HG03342 (cell line): ENCODE results near the gene TKT.

ENCODE experiments used
- ATAC-seq: cut with Tn5 transposase; IDR thresholded peaks from one replicate; pipeline ENCODE4 v1.9.1; 2021; ENCODE audit warnings: mild to moderate bottlenecking, moderate library complexity; ENCODE audit not compliant: unreplicated experiment

TKT gene

DNA sequence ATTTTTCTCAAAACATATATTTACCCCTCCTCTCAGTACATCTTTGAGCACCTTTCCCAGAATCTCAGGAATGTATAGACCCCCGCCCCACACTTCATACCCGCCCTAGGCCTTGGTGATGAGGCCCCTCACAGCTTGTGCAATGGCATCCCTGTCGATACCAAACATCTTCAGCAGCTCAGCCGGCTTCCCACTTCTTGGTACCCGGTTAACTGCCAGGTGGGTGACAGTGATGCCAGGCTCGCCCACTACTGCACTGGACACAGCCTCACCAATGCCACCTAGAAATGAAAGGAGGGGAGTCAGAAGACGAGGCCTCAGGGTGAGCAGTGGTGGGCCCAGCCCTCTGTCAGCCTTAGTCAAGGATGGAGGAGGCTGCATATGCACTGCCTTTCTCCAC is 30.2 kb downstream of the TKT start:
- no peak for ATAC-seq

DNA sequence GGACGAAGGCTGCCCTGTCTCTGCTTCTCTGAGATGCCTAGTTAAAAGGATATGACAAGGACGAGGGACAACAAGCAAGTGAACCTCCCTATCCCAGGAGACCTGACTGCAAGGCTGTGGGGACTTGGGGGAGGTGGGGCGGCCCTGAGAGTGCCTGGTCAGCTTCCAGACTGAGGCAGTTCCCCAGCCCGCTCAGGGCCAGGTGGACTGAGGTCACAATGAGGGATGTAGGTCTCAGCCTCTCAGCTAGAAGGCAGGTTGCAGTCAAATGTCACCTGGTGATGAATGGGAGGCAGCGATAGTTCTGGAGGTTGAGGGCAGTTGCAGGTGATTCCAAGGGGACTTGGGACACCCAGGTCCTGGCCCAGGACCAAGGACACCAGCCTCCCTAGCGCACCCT is 30.6 kb downstream of the TKT start:
- no peak for ATAC-seq

DNA sequence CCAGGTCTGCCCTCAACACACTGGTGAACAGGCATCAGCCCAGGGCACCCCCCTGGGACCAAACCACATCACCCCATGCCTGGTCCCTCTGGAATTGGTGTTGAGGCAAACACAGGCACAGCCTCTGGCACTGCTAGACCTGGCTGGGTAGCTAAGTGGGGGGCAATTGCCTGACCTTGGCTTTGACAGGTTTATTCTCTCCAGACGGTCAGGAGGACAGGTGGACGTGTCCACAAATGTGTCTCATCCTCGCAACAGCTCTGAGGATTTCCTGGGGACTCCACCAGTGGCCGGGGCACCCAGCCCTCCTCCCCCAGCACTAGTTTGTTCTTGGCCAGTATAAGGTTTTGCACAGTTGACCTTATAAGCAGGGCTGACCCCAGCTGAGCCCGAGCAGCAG is 31.3 kb downstream of the TKT start:
- ATAC-seq, result no peak

DNA sequence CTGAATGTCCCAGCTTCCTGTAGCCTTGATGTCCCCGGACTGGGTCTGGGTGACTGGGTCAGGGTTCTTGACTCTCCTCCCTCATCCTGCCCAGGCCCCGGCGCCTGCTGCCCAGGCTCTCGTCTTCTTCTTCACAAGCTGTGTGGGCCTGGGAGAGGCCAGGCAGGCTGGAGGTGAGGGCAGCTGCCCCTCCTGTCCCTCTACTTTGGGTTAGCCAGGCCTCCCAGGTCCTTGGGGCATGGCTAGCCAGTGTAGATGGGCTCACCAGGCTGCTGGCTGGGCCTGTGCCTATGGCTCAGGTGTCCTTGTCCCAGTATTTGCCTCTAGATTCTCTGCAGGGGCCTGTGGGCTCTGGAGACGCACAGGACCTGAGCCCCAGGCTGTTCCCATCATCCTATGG is 31.8 kb downstream of the TKT start:
- ATAC-seq, result no peak

DNA sequence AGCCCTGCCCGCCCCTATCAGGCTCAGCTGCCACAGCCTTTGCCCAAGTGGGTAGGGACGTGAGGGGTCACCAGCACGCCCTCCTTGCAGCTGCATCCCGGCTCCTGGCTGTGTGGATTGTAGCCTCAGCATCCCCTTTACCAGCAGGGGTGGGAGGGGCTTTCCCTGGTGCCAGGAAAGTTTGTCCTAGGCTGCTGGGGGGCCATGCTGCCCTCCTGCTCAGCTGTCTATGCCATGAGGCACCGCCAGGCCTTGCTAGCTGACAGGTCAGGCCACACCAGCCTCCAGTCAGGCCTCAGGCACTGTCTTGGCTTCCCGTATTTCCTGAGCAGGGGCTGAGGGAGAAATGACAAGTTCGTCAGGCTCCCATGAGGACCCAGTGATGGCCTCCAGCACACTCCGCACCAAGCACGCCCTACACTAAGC is 32.3 kb downstream of the TKT start:
- ATAC-seq, result no peak

DNA sequence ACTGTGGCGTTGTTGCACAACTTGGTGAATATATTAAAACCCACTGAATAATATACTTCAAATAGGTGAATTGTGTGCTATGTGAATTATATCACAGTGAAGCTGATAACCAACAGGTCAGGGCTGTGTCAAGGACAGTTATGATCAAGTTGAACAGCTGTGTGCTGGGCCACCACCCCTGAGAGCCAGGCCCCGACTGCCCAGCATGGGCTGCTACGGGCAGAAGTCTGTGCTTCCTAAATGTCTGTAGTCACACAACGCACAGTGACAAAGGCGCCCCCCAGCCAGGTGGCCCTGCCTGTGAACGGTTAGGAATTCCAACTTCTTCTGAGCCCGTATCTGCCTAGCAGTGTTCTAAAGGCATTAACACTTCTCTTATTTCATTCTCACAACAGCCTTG is 32.8 kb downstream of the TKT start:
- ATAC-seq, result no peak

DNA sequence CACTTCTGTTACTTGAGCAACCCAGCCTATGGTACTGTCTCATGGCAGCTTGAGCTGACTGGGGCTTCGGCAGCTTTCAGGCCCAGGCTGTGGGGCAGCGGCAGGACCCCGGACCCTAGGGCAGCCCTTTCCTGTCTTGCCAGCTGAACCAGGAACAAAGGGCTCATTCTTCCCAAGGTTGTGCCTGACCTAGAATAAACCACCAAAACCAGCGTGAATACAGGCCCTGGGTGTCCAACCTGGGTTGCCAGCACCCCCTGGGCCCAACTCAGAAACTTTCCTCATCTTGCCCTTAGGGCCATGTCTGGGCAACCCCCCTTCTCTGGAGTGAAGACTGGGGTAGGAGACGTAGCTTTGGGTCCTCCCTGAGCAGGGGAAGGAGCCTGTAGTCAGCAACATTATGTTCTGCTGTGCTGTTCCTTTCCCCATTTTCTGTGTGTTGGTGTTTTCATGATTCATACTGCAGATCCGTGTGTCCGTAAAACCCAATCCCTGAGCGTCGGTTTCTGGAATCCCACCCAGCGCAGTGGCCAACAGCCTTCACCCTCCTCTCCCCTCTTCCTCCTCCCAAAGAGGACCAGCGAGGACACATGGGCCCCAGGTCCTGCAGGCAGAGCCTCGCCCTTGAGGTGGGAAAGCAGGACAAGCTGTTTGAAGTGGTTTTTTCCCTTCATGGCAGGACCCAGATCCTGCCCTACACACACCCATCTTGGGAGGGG is 33.5 kb downstream of the TKT start:
- no peak for ATAC-seq

DNA sequence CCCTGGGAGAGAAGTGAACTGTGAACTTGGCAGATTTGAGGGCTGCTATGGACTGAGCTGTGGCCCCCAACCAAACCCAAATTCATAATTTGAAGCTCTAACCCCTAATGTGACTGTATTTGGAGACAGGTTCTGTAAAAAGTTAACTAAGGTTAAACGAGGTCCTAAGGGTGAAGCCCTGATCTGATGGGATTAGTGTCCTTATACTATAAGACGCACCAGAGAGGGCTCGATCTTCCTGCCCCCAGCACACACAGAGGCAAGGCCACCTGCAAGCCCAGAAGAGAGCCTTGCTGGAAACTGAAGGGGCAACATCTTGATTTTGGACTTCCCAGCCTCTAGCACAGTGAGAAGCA is 34.0 kb downstream of the TKT start:
- no peak for ATAC-seq

DNA sequence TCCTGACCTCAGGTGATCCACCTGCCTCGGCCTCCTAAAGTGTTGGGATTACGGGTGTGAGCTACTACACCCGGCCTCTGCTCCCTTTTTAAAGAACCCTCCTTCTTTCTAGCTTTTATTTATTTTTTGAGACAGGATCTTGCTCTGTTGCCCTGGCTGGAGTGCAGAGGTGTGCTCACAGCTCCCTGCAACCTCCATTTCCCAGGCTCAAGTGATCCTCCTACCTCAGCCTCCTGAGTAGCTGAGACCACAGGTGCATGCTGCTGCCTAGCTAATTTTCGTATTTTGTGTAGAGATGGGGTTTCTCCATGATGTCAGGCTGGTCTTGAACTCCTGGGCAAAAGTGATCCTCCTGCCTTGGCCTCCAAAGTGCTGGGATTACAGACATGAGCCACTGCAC is 34.5 kb downstream of the TKT start:
- no peak for ATAC-seq

DNA sequence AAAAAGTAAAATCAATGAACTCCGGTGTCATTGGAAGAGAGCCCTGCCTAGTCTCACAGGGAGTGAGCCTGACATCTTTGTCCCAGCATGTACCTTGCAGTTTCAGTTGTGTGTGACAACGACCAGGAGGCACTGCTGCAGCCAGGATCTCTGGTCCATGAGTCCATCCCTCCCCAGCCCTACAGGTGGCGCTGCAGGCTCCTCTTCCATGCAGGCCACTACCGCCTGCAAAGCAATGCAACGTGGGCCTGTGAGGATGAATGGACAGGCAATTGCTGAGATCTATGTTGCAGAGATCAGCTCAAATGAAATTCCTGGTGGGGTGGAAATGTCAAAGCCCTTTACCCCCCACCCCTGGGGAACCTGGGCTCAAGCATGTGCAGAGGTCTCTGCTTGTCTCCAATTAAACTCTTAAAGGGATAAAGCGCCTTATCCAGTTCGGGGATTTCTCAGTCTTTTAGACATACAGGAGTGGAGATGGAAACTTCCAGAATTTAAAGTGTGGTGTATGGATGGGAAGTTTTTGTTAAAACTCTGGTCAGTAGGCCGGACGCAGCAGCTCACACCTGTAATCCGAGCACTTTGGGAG is 35.8 kb downstream of the TKT start:
- ATAC-seq, result peak; percentile 78

DNA sequence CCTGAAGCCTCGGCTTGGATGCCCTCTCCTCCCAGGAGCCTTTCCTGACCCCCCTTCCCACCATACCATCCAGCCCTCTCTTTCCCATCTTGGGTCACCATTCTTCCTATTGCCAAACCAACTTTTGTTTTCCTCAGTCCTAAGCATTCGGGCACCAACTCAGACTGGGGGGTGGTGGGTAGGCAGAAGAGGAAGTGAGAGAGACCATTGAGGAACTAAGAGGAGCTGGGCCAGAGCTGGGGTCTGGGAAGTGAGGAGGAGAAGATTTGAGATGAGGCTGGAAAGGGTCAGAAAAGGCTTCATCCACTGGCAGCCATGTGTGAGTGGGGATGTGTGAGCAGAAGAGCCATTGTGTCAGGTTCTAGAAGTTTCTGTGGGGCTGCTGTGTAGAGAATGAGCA is 37.7 kb downstream of the TKT start:
- ATAC-seq, result no peak

DNA sequence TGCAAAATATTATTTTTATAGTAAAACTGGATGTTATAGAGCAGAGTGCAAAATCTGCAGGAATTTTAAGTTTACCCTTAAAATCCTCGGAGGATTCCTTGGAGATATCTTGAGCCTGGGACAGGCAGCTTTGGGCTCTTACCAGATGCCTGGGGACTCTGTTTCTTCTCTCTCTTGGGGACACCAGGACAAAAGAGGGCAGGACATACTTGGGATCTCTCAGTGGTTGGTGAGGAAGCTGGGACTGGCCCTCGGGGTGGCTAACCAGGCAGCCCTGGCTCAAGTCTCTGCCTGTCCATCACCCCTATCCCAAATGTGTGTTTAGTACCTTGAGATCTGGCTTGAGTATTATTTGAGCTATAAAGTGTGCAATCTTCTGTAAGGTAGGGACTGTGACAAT is 38.6 kb downstream of the TKT start:
- no peak for ATAC-seq

DNA sequence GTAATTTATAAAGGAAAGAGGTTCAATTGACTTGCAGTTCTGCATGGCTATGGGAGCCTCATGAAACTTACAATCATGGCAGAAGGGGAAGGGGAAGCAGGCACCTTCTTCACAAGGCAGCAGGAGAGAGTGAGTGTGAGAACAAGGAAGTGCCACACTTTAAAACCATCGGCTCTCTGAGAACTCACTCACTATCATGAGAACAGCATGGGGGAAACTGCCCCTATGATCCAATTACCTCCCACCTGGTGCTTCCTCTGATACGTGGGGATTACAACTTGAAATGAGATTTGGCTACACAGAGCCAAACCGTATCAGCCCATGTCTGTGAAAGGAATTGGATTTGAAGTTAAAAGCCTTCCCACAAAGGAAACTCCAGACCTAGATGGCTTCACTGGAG is 39.1 kb downstream of the TKT start:
- ATAC-seq, result no peak

DNA sequence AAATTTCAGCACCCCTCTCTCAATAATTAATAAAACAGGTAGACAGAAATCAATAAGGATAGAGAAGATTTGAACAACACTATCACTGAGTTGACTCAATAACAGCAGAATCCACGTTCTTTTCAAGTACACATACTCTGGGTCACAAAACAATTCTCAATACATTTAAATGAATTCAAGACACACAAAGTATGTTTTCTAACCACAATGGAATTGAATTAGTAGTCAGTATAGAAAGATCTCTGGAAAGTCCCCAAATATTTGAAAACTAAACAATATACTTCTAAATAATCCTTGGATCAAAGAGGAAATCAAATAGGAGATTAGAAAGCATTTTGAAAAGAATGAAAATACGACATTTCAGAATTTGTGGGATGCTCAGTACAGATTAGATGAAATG is 40.0 kb downstream of the TKT start:
- ATAC-seq, result no peak

DNA sequence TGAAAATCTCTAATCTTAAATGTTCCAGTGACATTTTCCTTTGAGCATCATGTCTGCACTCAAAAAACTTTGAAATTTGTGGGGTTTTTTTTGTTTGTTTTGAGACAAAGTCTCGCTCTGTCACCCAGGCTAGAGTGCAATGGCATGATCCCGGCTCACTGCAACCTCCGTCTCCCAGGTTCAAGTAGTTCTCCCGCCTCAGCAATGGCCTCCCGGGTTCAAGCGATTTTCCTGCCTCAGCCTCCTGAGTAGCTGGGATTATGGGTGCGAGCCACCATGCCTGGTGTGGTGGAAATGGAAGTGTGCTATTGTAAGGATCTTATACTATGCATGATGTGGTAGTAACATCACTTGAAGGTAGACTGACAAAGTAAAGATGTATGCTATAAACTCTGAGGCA is 42.5 kb downstream of the TKT start:
- ATAC-seq, result no peak

DNA sequence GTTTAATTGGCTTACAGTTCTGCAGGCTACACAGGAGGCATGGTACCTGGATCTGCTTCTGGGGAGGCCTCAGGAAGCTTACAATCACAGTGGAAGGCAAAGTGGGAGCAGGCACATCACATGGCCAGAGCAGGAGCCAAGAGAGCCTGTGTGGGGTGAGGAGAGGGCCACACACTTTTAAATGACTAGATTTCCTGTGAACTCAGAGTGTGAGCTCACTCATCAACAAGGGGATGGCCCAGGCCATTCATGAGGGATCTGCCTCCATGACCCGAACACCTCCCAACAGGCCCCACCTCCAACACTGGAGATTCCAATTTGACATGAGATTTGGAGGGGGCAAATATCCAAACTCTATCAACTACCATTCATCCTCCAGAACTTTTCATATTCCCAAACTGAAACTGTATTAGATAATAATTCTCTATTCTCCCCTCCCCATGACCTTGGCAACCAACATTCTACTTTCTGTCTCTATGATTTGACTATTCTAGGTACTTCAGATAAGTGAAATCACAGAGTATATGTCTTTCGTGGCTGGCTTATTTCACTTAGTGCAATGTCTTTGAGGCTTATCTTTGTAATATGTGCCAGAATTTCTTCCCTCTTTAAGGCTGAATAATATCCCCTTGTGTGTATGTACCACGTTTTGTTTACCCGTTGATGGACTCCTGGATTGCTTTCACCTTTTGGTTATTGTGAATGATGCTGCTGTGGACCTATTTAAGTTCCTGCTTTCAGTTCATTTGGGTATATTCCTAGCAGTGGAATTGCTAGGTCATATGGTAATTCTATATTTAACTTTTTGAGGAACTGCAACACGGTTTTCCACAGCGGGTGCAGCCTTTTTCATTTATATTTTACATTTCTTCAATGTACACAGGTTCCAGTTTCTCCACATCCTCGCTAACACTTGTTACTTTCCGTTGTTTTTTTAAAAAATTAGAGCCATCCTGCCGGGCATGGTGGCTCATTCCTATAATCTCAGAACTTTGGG is 43.8 kb downstream of the TKT start:
- ATAC-seq, result no peak

DNA sequence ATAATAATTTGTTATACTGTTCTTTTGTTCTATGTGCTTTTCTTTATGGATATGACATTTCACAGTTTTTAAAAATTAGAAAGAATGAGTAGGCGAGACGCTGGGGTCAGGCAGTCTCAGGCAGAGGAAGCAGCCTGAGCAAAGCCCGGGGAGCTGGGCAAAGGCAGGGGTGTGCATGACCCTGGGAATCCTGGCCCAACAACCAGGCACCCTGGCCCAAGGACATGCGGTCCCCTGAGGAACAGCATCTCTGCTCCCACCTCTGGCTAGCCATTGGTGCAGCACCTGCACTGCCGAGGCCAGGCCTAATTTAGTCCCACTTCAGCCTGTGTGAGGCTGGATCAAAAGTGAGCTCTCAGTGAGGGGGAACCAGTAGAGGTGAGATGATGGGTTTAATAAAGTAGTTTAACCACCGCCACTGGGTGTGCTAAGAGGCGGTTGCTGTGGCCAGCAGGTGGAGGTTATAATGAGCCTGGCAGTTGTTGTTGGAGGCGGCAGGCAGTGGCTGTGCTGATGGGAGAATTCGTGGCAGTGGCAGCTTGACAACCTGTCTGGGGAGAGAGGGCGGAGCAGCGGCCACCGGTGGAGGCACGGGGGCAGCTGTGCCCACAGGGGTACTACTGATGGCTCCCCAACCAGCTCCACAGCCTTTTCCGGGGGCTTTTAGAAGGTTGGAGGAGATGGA is 53.3 kb downstream of the TKT start:
- no peak for ATAC-seq

DNA sequence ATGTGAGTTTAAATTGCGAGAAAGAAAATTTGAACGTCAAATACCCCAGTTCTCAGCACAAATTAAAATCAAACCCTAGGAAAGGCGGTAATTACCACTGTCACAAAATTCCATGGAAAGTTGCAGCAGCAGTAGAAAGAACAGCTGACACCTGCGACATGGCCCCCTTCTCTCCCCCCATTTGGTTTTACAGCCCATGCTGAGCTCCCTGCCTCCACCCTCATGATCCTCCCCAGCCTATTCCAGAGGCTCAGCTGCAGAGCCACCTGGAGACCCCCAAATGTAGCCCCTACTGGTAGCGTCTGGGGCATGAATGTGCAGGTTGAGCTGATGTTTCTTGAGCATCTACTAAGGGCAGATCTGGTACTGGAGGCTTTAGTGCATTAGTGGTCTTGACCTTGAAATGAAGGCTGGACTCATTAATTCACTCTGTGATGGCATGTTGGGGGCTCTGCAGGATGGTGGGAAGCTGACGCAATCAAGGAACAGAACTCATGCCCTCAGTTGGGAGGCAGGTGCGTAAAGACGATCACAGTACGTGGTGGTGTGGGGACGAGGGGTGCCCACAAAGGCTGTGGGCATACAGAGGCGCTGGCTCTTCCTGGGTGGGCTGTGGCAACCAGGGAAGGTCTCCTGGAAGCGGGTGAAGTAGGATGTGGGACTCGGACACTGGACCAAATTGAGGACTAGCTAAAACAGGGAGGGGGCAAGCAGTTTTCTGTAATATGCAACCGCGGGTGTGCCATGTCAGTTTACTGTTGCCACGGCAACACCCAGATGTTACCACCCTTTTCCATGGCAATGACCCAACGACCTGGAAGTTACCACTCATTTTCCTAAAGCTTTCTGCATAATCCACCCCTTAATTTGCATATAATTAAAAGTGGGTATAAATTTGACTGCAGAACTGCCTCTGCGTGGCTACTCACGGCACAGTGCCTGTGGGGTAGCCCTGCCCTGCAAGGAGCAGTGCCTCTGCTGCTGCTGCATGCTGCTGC is 55.0 kb downstream of the TKT start:
- no peak for ATAC-seq

DNA sequence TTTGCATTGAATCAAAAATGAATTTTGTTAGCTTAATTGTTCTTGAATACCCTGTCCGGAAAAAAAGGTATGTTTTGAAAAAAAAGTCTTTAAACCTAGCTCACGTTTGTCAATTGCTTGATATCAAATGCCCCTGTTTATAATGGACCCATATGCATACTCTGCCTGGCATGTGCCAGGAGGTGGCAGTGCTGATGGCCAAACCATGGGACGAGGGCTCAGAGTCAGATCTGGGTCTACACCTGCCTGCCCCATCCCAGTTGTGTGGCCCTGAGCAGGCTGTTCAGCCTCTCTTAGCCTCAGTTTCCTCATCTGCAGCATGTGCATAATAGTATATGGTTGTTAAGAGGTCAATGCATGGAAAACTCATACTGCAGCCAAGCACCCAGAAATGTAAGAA is 56.0 kb downstream of the TKT start:
- no peak for ATAC-seq

DNA sequence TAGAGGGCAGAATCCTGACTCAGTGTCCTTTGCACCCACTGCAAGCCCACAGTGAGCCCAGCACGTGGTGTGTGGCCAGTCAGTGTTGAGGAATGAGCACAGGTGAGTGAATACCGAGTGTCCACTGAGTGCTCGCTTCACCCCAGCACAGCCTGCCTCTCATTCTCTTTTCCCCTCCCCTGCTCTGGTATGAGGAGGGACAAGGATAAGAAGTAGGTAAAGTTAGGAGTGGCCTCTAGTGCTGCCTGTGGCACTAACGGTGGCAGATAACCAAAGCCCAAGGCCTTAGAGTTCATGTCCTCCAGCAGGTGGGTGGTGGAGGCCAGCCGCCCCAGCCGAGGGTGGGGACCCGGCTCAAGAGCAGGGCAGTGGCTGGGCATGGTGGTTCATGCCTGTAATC is 56.8 kb downstream of the TKT start:
- no peak for ATAC-seq
